Astrocyte (in vitro differentiated cells and primary cell): ENCODE measurements around the gene ZNF597.

ENCODE experiments used
- EZH2 ChIP-seq: IDR thresholded peaks from 2 replicates; pipeline ENCODE4 v1.6.1; 2012; ENCODE audit warnings: mild to moderate bottlenecking, low read length, inconsistent platforms; ENCODE audit not compliant: insufficient read depth
- TF ChIP-seq, protein P1 (sequence below): IDR thresholded peaks from 2 replicates; pipeline ENCODE4 v1.5.1; 2011; ENCODE audit warnings: low read depth, mild to moderate bottlenecking, inconsistent platforms, low read length, moderate library complexity; ENCODE audit not compliant: insufficient read depth

DNA sequence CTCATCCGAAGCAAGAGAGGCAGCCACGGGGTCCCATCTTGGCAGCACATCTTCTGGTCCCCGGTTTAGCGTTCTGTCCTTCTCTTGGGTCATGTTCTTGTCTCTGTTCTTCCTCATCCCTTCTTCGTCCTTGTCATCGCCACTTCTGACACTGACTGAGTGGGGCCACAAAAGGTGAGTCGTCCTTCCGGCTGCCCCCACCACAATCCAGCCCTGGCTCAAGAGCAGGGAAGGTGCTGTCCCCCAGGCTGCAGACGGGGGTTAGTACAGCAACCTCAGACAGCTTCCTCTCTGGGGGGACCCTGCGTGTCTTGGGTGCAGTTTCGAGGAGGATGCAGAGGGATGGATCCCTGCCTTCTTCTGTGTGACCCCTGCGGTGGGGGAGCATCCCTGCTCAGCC lies 22.0 kb upstream of the ZNF597 start:
- TF ChIP-seq, protein P1, sequence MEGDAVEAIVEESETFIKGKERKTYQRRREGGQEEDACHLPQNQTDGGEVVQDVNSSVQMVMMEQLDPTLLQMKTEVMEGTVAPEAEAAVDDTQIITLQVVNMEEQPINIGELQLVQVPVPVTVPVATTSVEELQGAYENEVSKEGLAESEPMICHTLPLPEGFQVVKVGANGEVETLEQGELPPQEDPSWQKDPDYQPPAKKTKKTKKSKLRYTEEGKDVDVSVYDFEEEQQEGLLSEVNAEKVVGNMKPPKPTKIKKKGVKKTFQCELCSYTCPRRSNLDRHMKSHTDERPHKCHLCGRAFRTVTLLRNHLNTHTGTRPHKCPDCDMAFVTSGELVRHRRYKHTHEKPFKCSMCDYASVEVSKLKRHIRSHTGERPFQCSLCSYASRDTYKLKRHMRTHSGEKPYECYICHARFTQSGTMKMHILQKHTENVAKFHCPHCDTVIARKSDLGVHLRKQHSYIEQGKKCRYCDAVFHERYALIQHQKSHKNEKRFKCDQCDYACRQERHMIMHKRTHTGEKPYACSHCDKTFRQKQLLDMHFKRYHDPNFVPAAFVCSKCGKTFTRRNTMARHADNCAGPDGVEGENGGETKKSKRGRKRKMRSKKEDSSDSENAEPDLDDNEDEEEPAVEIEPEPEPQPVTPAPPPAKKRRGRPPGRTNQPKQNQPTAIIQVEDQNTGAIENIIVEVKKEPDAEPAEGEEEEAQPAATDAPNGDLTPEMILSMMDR, result no peak
- no peak for TF ChIP-seq EZH2
